ENCODE results near the gene GCG.

DNA sequence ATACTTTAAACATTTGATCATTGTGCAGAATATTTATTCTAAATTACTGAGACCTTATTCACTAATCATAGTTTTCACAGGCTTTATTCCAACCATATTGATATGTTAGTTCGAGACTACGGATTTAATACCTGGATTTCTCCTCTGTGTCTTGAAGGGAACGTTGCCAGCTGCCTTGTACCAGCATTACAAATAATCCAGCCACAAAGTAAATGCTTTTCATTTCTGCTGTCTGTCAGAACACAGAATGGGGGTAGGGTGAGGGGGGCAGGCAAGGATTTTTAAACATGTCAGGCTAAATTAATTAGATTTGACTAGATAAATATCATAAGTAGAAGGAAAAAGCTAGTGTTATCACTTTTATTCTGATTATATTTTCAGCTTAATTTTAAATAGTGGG, 3.1 kb downstream of the GCG start:
- TF ChIP-seq EP300 (IDR thresholded peaks at IDR 0.05) (no peak), POLR2A (IDR thresholded peaks at IDR 0.05) (no peak)
- TF ChIP-seq, protein P1, sequence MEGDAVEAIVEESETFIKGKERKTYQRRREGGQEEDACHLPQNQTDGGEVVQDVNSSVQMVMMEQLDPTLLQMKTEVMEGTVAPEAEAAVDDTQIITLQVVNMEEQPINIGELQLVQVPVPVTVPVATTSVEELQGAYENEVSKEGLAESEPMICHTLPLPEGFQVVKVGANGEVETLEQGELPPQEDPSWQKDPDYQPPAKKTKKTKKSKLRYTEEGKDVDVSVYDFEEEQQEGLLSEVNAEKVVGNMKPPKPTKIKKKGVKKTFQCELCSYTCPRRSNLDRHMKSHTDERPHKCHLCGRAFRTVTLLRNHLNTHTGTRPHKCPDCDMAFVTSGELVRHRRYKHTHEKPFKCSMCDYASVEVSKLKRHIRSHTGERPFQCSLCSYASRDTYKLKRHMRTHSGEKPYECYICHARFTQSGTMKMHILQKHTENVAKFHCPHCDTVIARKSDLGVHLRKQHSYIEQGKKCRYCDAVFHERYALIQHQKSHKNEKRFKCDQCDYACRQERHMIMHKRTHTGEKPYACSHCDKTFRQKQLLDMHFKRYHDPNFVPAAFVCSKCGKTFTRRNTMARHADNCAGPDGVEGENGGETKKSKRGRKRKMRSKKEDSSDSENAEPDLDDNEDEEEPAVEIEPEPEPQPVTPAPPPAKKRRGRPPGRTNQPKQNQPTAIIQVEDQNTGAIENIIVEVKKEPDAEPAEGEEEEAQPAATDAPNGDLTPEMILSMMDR (IDR thresholded peaks at IDR 0.05): no peak

Measured in stomach (tissue), 4 donors.